HG02678 (cell line): ENCODE data around the gene PACS1.
"Not testable (repeated sequence)": the region's sequence is repeated elsewhere in the genome, so short reads cannot be mapped to it uniquely, and the experiment has no call there.

ENCODE experiments used
- ATAC-seq: cut with Tn5 transposase; IDR thresholded peaks from one replicate; pipeline ENCODE4 v1.9.1; 2021; ENCODE audit warnings: mild to moderate bottlenecking, moderate library complexity; ENCODE audit not compliant: unreplicated experiment

PACS1 gene

GRCh38 chr11:66069715-66070603 is at the start of gene PACS1:
TSS of gene PACS1 (plus strand) at chr11:66070272. CDS start at chr11:66070487, 215 bp downstream.
- ATAC-seq, result peak; percentile 64

GRCh38 chr11:66020618-66021357 is 49.3 kb upstream of the PACS1 start:
- no peak for ATAC-seq

- ATAC-seq, result peak; percentile 49
These were observed 47.5 kb upstream of the PACS1 start for GRCh38 chr11:66022401-66023185.

GRCh38 chr11:66023186-66023440 is 47.0 kb upstream of the PACS1 start:
- ATAC-seq, result not testable (repeated sequence)

- ATAC-seq, result no peak
These were observed 44.0 kb upstream of the PACS1 start, which contains the start of gene CATSPER1 for GRCh38 chr11:66026017-66026529. TSS of gene CATSPER1 (minus strand) at chr11:66026479. CDS start at chr11:66026379, 100 bp downstream.

GRCh38 chr11:66032957-66033735 is 36.9 kb upstream of the PACS1 start:
- no peak for ATAC-seq

- no peak for ATAC-seq
These were observed 34.3 kb upstream of the PACS1 start for GRCh38 chr11:66035653-66036333.

- no peak for ATAC-seq
These were observed 33.8 kb upstream of the PACS1 start for GRCh38 chr11:66036334-66036710.

GRCh38 chr11:66037327-66037726 is 32.7 kb upstream of the PACS1 start:
- ATAC-seq, result no peak

GRCh38 chr11:66039765-66040164 is 30.3 kb upstream of the PACS1 start:
- no peak for ATAC-seq

GRCh38 chr11:66042227-66042995 is 27.7 kb upstream of the PACS1 start:
- no peak for ATAC-seq

- no peak for ATAC-seq
These were observed 26.8 kb upstream of the PACS1 start for GRCh38 chr11:66042996-66043906.

GRCh38 chr11:66044757-66045156 is 25.3 kb upstream of the PACS1 start:
- ATAC-seq, result no peak

GRCh38 chr11:66045177-66045639 is 24.9 kb upstream of the PACS1 start:
- ATAC-seq, result peak; percentile 65

- ATAC-seq, result no peak
These were observed 23.2 kb upstream of the PACS1 start for GRCh38 chr11:66046901-66047300.

GRCh38 chr11:66047541-66048365 is 22.3 kb upstream of the PACS1 start:
- ATAC-seq, result no peak
